Epithelial cell of esophagus (primary cell): ENCODE results near the gene LNX1.

Experiments used
- DNase-seq: peaks from one replicate; pipeline ENCODE4 v3.0.0; 2010; ENCODE audit warnings: low read depth
- H3K4me3 ChIP-seq: 2 replicates; pipeline ENCODE4 v1.5.1; 2011; ENCODE audit warnings: mild to moderate bottlenecking, low read length, control low read depth
- CTCF ChIP-seq: IDR thresholded peaks from 2 replicates; pipeline ENCODE4 v1.5.1; 2011; ENCODE audit warnings: low read depth, mild to moderate bottlenecking, low read length, control low read depth, inconsistent platforms; ENCODE audit not compliant: insufficient read depth; ENCODE audit errors: missing control alignments

LNX1 gene

GRCh38 chr4:53587135-53587534 lies 4.2 kb downstream of the LNX1 start:
- H3K4me3 ChIP-seq, result no peak overlapping the region
- no peak for TF ChIP-seq CTCF
- no peak for DNase-seq

- DNase-seq, result peak; percentile 96
- no peak overlapping the region for H3K4me3 ChIP-seq
- TF ChIP-seq CTCF, result no peak
Observed at GRCh38 chr4:53586121-53586816, 5.0 kb downstream of the LNX1 start.

GRCh38 chr4:53584658-53585057 lies 6.6 kb downstream of the LNX1 start:
- no peak for DNase-seq
- H3K4me3 ChIP-seq, result no peak overlapping the region
- no peak for TF ChIP-seq CTCF

GRCh38 chr4:53583513-53583912 lies 7.8 kb downstream of the LNX1 start:
- no peak for TF ChIP-seq CTCF
- no peak for DNase-seq
- no peak overlapping the region for H3K4me3 ChIP-seq

GRCh38 chr4:53582194-53582593 lies 9.1 kb downstream of the LNX1 start:
- DNase-seq, result no peak
- no peak overlapping the region for H3K4me3 ChIP-seq
- TF ChIP-seq CTCF, result no peak

GRCh38 chr4:53580274-53580673 lies 11.0 kb downstream of the LNX1 start:
- H3K4me3 ChIP-seq, result no peak overlapping the region
- no peak for TF ChIP-seq CTCF
- DNase-seq, result no peak

- H3K4me3 ChIP-seq, result no peak overlapping the region
- no peak for TF ChIP-seq CTCF
- DNase-seq, result no peak
Observed at GRCh38 chr4:53579826-53580225, 11.5 kb downstream of the LNX1 start.
